Measurements from ENCODE around the gene DAZAP2.
A peak's percentile ranks its signal among the peaks of the same experiment; 100 is the strongest.

Gene DAZAP2

GRCh38 chr12:51238037-51238509 lies 553 bp upstream of the DAZAP2 start:
- Histone ChIP-seq H3K4me3 (ENCODE audit: low read depth, low read length) (peak overlapping the region; percentile 96), H3K27me3 (ENCODE audit: insufficient read depth, low read depth, severe bottlenecking) (no peaks in the 10 kb centered on the region), H3K27ac (peak overlapping the region; percentile 39), H3K9me3 (ENCODE audit: severe bottlenecking) (no peaks in the 10 kb centered on the region), H3K36me3 (peaks cover 21% of the 10 kb centered on the region)
- TF ChIP-seq CTCF (IDR thresholded peaks at IDR 0.05; ENCODE audit: low read depth, low read length) = no peak
- no peak for DNase-seq

- no peak for TF ChIP-seq CTCF (IDR thresholded peaks at IDR 0.05; ENCODE audit: low read depth, low read length)
- H3K27ac ChIP-seq = no peak overlapping the region
- peaks cover 28% of the 10 kb centered on the region for H3K36me3 ChIP-seq
- no peak overlapping the region for H3K4me3 ChIP-seq (ENCODE audit: low read depth, low read length)
- no peaks in the 10 kb centered on the region for H3K9me3 ChIP-seq (ENCODE audit: severe bottlenecking)
- no peaks in the 10 kb centered on the region for H3K27me3 ChIP-seq (ENCODE audit: insufficient read depth, low read depth, severe bottlenecking)
- DNase-seq = no peak
These were observed 2.3 kb downstream of the DAZAP2 start for GRCh38 chr12:51240971-51241370.

GRCh38 chr12:51242120-51242519 lies 3.5 kb downstream of the DAZAP2 start:
- no peak for TF ChIP-seq CTCF (IDR thresholded peaks at IDR 0.05; ENCODE audit: low read depth, low read length)
- DNase-seq = no peak
- H3K27me3 ChIP-seq (ENCODE audit: insufficient read depth, low read depth, severe bottlenecking) = no peaks in the 10 kb centered on the region
- H3K36me3 ChIP-seq = peaks cover 28% of the 10 kb centered on the region
- H3K27ac ChIP-seq = no peak overlapping the region
- H3K9me3 ChIP-seq (ENCODE audit: severe bottlenecking) = no peaks in the 10 kb centered on the region
- no peak overlapping the region for H3K4me3 ChIP-seq (ENCODE audit: low read depth, low read length)

GRCh38 chr12:51242876-51243275 lies 4.2 kb downstream of the DAZAP2 start:
- Histone ChIP-seq H3K4me3 (ENCODE audit: low read depth, low read length) (no peak overlapping the region), H3K27ac (no peak overlapping the region), H3K9me3 (ENCODE audit: severe bottlenecking) (no peaks in the 10 kb centered on the region), H3K27me3 (ENCODE audit: insufficient read depth, low read depth, severe bottlenecking) (no peaks in the 10 kb centered on the region), H3K36me3 (peaks cover 28% of the 10 kb centered on the region)
- DNase-seq = no peak
- no peak for TF ChIP-seq CTCF (IDR thresholded peaks at IDR 0.05; ENCODE audit: low read depth, low read length)

- Histone ChIP-seq H3K4me3 (ENCODE audit: low read depth, low read length) (no peak overlapping the region), H3K27me3 (ENCODE audit: insufficient read depth, low read depth, severe bottlenecking) (no peaks in the 10 kb centered on the region), H3K9me3 (ENCODE audit: severe bottlenecking) (no peaks in the 10 kb centered on the region), H3K36me3 (peaks cover 26% of the 10 kb centered on the region), H3K27ac (no peak overlapping the region)
- DNase-seq = no peak
- TF ChIP-seq CTCF (IDR thresholded peaks at IDR 0.05; ENCODE audit: low read depth, low read length) = no peak
These were observed 5.6 kb downstream of the DAZAP2 start for GRCh38 chr12:51244269-51244668.
